RCC 7860 (cell line): ENCODE results near the gene ARHGAP44.
A peak's percentile ranks its signal among the peaks of the same experiment; 100 is the strongest.

Experiments used
- DNase-seq: peaks from one replicate; pipeline ENCODE4 v3.0.0-alpha.2; 2015; ENCODE audit warnings: low spot score
- FAIRE-seq: peaks from 2 replicates; lab custom pipeline; 2012; peaks lifted over from hg19 to GRCh38; lab: Jason Lieb, UNC

Gene ARHGAP44

GRCh38 chr17:12990041-12990808 is 200.9 kb downstream of the ARHGAP44 start:
- FAIRE-seq: no peak

GRCh38 chr17:12990926-12991325 is 201.6 kb downstream of the ARHGAP44 start:
- DNase-seq (no peak), FAIRE-seq (no peak)

More at GRCh38 chr17:12990041-12990808, 200.9 kb downstream of the ARHGAP44 start:
- no peak for DNase-seq

- DNase-seq (no peak), FAIRE-seq (no peak)
Measured at GRCh38 chr17:12992676-12993075, 203.4 kb downstream of the ARHGAP44 start.

- FAIRE-seq (no peak), DNase-seq (no peak)
Measured at GRCh38 chr17:12993631-12994030, 204.3 kb downstream of the ARHGAP44 start.

GRCh38 chr17:12994341-12995074 is 205.2 kb downstream of the ARHGAP44 start:
- no peak for FAIRE-seq
- no peak for DNase-seq

GRCh38 chr17:12995106-12995895 is 206.0 kb downstream of the ARHGAP44 start:
- DNase-seq (no peak), FAIRE-seq (no peak)

GRCh38 chr17:12995896-12996295 is 206.6 kb downstream of the ARHGAP44 start:
- DNase-seq (no peak), FAIRE-seq (no peak)

GRCh38 chr17:12996357-12996756 is 207.1 kb downstream of the ARHGAP44 start:
- DNase-seq (no peak), FAIRE-seq (no peak)

- no peak for FAIRE-seq
- DNase-seq: no peak
Measured at GRCh38 chr17:12996941-12997340, 207.6 kb downstream of the ARHGAP44 start.

GRCh38 chr17:12998461-12998860 is 209.2 kb downstream of the ARHGAP44 start:
- DNase-seq (no peak), FAIRE-seq (no peak)

- no peak for FAIRE-seq
- DNase-seq: no peak
Measured at GRCh38 chr17:12998874-12999273, 209.6 kb downstream of the ARHGAP44 start.

- FAIRE-seq (no peak), DNase-seq (no peak)
Measured at GRCh38 chr17:13000561-13000960, 211.3 kb downstream of the ARHGAP44 start.

GRCh38 chr17:13001991-13002615 is 212.8 kb downstream of the ARHGAP44 start:
- FAIRE-seq (no peak), DNase-seq (no peak)

GRCh38 chr17:13002761-13003453 is 213.6 kb downstream of the ARHGAP44 start:
- FAIRE-seq (no peak), DNase-seq (peak; percentile 16)

- FAIRE-seq: no peak
- DNase-seq: no peak
Measured at GRCh38 chr17:13003454-13003851, 214.2 kb downstream of the ARHGAP44 start.

- DNase-seq (no peak), FAIRE-seq (no peak)
Measured at GRCh38 chr17:13003927-13004326, 214.6 kb downstream of the ARHGAP44 start.

GRCh38 chr17:13004336-13004735 is 215.0 kb downstream of the ARHGAP44 start:
- FAIRE-seq: no peak

GRCh38 chr17:13005530-13005929 is 216.2 kb downstream of the ARHGAP44 start:
- no peak for DNase-seq
- no peak for FAIRE-seq

More at GRCh38 chr17:13004336-13004735, 215.0 kb downstream of the ARHGAP44 start:
- DNase-seq: no peak

GRCh38 chr17:13008461-13008860 is 219.2 kb downstream of the ARHGAP44 start:
- FAIRE-seq: no peak

GRCh38 chr17:13010959-13011358 is 221.7 kb downstream of the ARHGAP44 start:
- no peak for FAIRE-seq
- no peak for DNase-seq

More at GRCh38 chr17:13008461-13008860, 219.2 kb downstream of the ARHGAP44 start:
- DNase-seq: no peak
